Vagina (tissue), 2 donors: ENCODE measurements around the gene CDH4. TPM values are rescaled to one million over a fixed set of nuclear protein-coding genes. Genes with fewer than 3 reads are reported as not detected.

ENCODE experiments used
- DNase-seq, 2 donors: peaks; one replicate each; pipeline ENCODE4 v3.0.0-alpha.2; 2017; ENCODE audit errors: extremely low spot score in 2 of 2
- H3K27ac ChIP-seq: fragments of 200-600 bp; sonication (generic); one replicate; pipeline ENCODE4 v1.5.1; 2019
- H3K27me3 ChIP-seq: fragments of 200-600 bp; sonication (generic); one replicate; pipeline ENCODE4 v1.5.1; 2019
- H3K36me3 ChIP-seq, 2 donors: fragments of 200-600 bp; sonication (generic); one replicate each; pipeline ENCODE4 v1.5.1; 2017 to 2019
- H3K4me1 ChIP-seq: fragments of 200-600 bp; sonication (generic); one replicate; pipeline ENCODE4 v1.5.1; 2019
- H3K4me3 ChIP-seq, 2 donors: fragments of 200-600 bp; sonication (generic); 1 replicate in 1 of 2; 2 replicates in 1 of 2; pipeline ENCODE4 v1.5.1; 2016 to 2019
- H3K9me3 ChIP-seq: fragments of 200-600 bp; sonication (generic); one replicate; pipeline ENCODE4 v1.5.1; 2019
- POLR2A ChIP-seq, 2 donors: fragments of 450-650 bp; IDR thresholded peaks; one replicate each; pipeline ENCODE4 v1.6.1; 2017; ENCODE audit warnings: antibody characterized with exemption in 2 of 2, mild to moderate bottlenecking in 2 of 2, moderate library complexity in 2 of 2
- POLR2AphosphoS5 ChIP-seq, 2 donors: sonication (generic); formaldehyde crosslinking; IDR thresholded peaks; one replicate each; pipeline ENCODE4 v1.9.0; 2017; ENCODE audit warnings: antibody characterized with exemption in 2 of 2, mild to moderate bottlenecking in 2 of 2, low read depth in 1 of 2; ENCODE audit not compliant: insufficient read depth in 1 of 2
- intact Hi-C: fragments of 100-400 bp; cut with DNase I; formaldehyde crosslinking; loops from one replicate; pipeline ENCODE4 v1.15.1; 2023
- total RNA-seq: library from RNA; depleted of rRNA; stranded (reverse); fragments of >200 nt; gene quantifications from one replicate; pipeline ENCODE4 v1.2.3, GENCODE V29; 2016
- TF ChIP-seq, protein P1 (sequence below), 3 experiments: fragments of 450-650 bp in 2 of 3; fragments of 200-600 bp in 1 of 3; sonication (generic) in 1 of 3; IDR thresholded peaks; one replicate each; pipeline ENCODE4 v1.5.1; 2017 to 2019; ENCODE audit warnings: antibody characterized with exemption in 3 of 3, mild to moderate bottlenecking in 2 of 3, moderate library complexity in 2 of 3

CDH4 gene
- total RNA-seq, 1 donor from 2014 or later, result 0.25 TPM

DNA sequence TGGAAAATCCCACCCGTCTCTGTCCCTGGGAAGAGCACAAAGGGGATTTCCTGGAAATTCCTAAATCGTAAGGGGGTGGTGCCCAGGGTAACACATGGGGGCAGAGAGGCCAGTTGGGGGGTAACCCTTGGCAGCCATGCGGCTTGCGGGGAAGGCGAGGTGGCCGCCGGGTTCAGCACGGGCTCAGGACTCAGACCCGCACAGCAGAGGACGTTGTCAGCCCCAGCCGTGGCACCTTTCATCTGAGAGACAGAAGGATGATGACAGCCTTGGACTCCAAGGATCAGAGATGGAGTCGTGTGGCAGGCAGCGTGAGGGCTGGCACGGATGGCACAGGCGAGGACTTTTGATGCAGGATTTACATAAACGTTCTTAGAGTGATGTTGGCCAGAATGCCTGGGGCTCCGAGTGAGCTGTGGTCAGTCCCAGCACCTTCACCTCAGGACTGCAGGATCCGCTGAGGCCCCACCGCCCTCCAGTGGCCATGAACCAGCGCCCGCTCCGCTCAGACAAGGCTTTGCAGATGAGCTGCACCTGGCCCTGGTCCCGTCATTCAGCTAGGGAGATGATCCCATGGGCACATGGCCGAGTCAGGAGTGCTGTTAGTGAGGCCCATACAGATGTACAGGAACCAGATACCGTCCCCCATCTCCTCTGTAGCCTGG lies 623.3 kb downstream of the CDH4 start:
- Histone ChIP-seq H3K4me1 (no peaks in the 10 kb centered on the region), H3K4me3 (no peak overlapping the region), H3K36me3 (no peaks in the 10 kb centered on the region), H3K27ac (no peak overlapping the region), H3K27me3 (no peaks in the 10 kb centered on the region), H3K9me3 (no peaks in the 10 kb centered on the region)
- DNase-seq, result no peak
- TF ChIP-seq, protein P1, sequence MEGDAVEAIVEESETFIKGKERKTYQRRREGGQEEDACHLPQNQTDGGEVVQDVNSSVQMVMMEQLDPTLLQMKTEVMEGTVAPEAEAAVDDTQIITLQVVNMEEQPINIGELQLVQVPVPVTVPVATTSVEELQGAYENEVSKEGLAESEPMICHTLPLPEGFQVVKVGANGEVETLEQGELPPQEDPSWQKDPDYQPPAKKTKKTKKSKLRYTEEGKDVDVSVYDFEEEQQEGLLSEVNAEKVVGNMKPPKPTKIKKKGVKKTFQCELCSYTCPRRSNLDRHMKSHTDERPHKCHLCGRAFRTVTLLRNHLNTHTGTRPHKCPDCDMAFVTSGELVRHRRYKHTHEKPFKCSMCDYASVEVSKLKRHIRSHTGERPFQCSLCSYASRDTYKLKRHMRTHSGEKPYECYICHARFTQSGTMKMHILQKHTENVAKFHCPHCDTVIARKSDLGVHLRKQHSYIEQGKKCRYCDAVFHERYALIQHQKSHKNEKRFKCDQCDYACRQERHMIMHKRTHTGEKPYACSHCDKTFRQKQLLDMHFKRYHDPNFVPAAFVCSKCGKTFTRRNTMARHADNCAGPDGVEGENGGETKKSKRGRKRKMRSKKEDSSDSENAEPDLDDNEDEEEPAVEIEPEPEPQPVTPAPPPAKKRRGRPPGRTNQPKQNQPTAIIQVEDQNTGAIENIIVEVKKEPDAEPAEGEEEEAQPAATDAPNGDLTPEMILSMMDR (IDR thresholded peaks at IDR 0.05), result no peak
- TF ChIP-seq POLR2AphosphoS5 (IDR thresholded peaks at IDR 0.05; ENCODE audit: insufficient read depth in 1 of 2, low read depth in 1 of 2), result no peak
- no peak for TF ChIP-seq POLR2A (IDR thresholded peaks at IDR 0.05)
- intact Hi-C loops, result no loop called here

DNA sequence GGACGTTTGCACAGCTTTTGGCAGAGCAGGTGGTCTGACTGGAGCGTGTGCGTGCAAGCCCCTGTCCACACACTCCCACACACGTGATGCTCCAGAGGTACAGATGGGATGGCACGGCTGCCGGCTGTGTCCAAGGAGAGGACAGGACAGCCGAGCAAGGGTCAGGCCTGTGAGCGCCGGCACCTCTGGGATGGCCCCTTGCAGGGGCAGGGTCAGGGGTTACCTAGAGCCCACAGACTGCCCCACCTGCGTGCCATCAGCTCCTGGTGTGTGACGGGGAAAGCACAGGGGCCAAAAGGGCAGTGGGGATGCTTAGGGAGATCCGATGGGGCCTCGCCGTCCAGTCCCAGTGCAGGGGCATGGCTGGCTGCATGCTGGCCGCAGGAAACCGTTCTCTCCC lies 623.9 kb downstream of the CDH4 start:
- Histone ChIP-seq H3K36me3 (no peaks in the 10 kb centered on the region), H3K27me3 (no peaks in the 10 kb centered on the region), H3K9me3 (no peaks in the 10 kb centered on the region), H3K4me1 (no peaks in the 10 kb centered on the region), H3K27ac (no peak overlapping the region), H3K4me3 (no peak overlapping the region)
- no peak for DNase-seq
- TF ChIP-seq POLR2A (IDR thresholded peaks at IDR 0.05), result no peak
- TF ChIP-seq, protein P1 (IDR thresholded peaks at IDR 0.05), result no peak
- no peak for TF ChIP-seq POLR2AphosphoS5 (IDR thresholded peaks at IDR 0.05; ENCODE audit: insufficient read depth in 1 of 2, low read depth in 1 of 2)
- intact Hi-C loops, result no loop called here

DNA sequence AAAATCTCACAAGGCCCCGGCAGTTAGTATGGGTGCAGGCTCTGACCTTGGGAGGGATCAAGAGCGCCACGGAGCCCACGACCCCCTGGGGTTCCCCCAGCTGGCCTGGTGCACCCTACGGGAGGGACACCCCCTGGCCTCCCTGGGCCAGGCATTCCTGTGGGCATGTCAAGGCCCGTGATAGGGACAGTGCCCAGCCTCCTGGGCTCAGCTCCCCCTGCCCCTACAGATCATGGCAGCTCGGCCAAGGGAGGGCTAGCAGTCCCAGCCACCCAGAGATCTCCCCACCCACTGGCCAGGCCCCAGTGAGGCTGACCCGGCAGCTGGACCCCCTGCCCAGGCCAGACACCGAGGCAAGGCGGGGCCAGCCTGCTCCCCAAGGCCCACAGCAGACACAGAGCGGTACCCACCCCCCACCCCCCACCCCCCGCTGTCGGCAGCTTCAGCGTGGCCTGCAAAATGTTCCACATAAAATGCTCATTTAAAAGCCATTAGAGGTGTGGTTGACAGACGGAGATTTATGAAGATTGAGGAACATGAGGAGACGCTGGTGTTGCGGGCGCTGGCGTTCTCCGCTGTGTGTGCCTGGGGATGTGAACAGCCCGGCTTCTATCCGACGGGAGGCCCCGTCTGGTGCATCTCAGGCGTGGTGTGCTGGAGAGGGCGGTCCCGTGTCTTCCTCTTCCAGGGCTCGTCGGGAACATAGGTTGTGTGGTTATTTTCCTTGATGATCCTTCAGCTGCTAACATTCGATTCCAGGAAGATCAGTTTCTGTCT lies 625.1 kb downstream of the CDH4 start:
- H3K36me3 ChIP-seq, result no peaks in the 10 kb centered on the region
- H3K4me3 ChIP-seq, result no peak overlapping the region
- H3K4me1 ChIP-seq, result no peaks in the 10 kb centered on the region
- TF ChIP-seq POLR2AphosphoS5 (IDR thresholded peaks at IDR 0.05; ENCODE audit: insufficient read depth in 1 of 2, low read depth in 1 of 2) (no peak), POLR2A (IDR thresholded peaks at IDR 0.05) (no peak)
- TF ChIP-seq, protein P1 (IDR thresholded peaks at IDR 0.05), result no peak
- H3K9me3 ChIP-seq, result no peaks in the 10 kb centered on the region
- no peaks in the 10 kb centered on the region for H3K27me3 ChIP-seq
- no peak overlapping the region for H3K27ac ChIP-seq
- intact Hi-C loops, result no loop called here
- no peak for DNase-seq

DNA sequence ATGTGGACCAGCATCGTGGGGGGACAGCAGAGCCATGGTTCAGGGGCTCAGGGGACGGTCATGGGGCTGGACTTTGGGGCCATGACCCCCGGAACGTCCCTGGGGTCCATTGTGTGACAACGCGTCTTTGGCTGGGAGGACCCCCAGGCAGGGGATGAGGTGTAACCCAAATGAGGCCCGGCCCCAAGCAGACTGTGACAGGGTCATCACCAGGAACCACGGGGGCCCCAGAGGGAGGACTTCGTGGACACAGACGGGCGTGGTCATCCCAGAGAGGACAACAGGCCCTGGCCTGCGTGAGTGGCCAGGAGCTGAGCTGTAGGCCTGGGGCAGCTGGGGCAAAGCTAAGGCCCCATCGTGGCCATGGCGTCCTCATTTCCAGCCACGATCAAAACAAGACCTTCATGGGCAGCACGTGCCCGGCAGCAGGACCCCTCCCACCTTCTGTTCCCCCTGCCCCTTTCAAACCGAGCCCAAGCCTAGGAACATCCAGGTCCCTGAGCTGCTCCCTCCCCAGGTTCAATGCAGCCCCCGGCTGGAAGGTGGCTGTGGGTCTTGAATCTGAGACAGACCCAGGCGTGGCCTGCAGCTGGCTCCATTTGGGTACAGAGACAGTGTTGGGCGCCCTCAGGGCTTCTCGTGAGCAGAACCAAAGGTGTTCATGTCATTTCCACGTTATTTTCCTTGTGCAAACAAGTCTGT lies 625.9 kb downstream of the CDH4 start:
- intact Hi-C loops, result no loop called here
- Histone ChIP-seq H3K4me3 (no peak overlapping the region), H3K36me3 (no peaks in the 10 kb centered on the region), H3K4me1 (no peaks in the 10 kb centered on the region), H3K27me3 (no peaks in the 10 kb centered on the region), H3K27ac (no peak overlapping the region), H3K9me3 (no peaks in the 10 kb centered on the region)
- DNase-seq, result no peak
- TF ChIP-seq, protein P1 (IDR thresholded peaks at IDR 0.05), result no peak
- TF ChIP-seq POLR2AphosphoS5 (IDR thresholded peaks at IDR 0.05; ENCODE audit: insufficient read depth in 1 of 2, low read depth in 1 of 2) (no peak), POLR2A (IDR thresholded peaks at IDR 0.05) (no peak)
